SK-N-SH treated with all-trans-retinoic acid at 6 μM for 48 hours (cell line): ENCODE data around the gene BNC2.
"Not testable (repeated sequence)": the region's sequence is repeated elsewhere in the genome, so short reads cannot be mapped to it uniquely, and the experiment has no call there.

Experiments
- ATAC-seq: fragments of 200-7000 bp; cut with Tn5 transposase; 3 replicates; pipeline ENCODE4 v1.9.1; 2020; ENCODE audit warnings: mild to moderate bottlenecking, moderate library complexity
- ARNTL ChIP-seq: fragments of 450-650 bp; formaldehyde crosslinking; IDR thresholded peaks from 2 replicates; pipeline ENCODE4 v1.5.0; 2020; ENCODE audit warnings: low read depth, mild to moderate bottlenecking, moderate library complexity, borderline replicate concordance
- BACH2 ChIP-seq: fragments of 250-450 bp; sonication (Bioruptor Pico); IDR thresholded peaks from 2 replicates; pipeline ENCODE4 v1.9.0; 2021; ENCODE audit warnings: mild to moderate bottlenecking, borderline replicate concordance
- ISL1 ChIP-seq: fragments of 250-450 bp; sonication (Bioruptor Pico); IDR thresholded peaks from 2 replicates; pipeline ENCODE4 v2.1.2; 2022; ENCODE audit warnings: mild to moderate bottlenecking, moderate library complexity
- OSR1 ChIP-seq: fragments of 250-450 bp; sonication (Bioruptor Pico); IDR thresholded peaks from 2 replicates; pipeline ENCODE4 v1.8.0; 2022; ENCODE audit warnings: moderate library complexity, mild to moderate bottlenecking, inconsistent platforms
- POU6F1 ChIP-seq: fragments of 250-450 bp; sonication (Bioruptor Pico); IDR thresholded peaks from 2 replicates; pipeline ENCODE4 v1.8.0; 2021; ENCODE audit warnings: low read depth, mild to moderate bottlenecking, moderate library complexity, borderline replicate concordance
- RARB ChIP-seq: fragments of 250-450 bp; sonication (Bioruptor Pico); IDR thresholded peaks from 2 replicates; pipeline ENCODE4 v1.8.0; 2021; ENCODE audit warnings: mild to moderate bottlenecking, moderate library complexity
- SNAI2 ChIP-seq: fragments of 250-450 bp; sonication (Bioruptor Pico); IDR thresholded peaks from 2 replicates; pipeline ENCODE4 v1.5.0; 2020; ENCODE audit warnings: mild to moderate bottlenecking, moderate library complexity
- TCF4 ChIP-seq: fragments of 250-450 bp; sonication (Bioruptor Pico); IDR thresholded peaks from 2 replicates; pipeline ENCODE4 v1.8.0; 2021; ENCODE audit warnings: mild to moderate bottlenecking, moderate library complexity, borderline replicate concordance
- ZFP3 ChIP-seq: fragments of 250-450 bp; sonication (Bioruptor Pico); IDR thresholded peaks from 2 replicates; pipeline ENCODE4 v1.5.0; 2020; ENCODE audit warnings: mild to moderate bottlenecking, moderate library complexity
- ZFP30 ChIP-seq: fragments of 450-650 bp; formaldehyde crosslinking; IDR thresholded peaks from 2 replicates; pipeline ENCODE4 v1.5.0; 2022; ENCODE audit warnings: mild to moderate bottlenecking, moderate library complexity
- ZNF565 ChIP-seq: fragments of 450-650 bp; formaldehyde crosslinking; conservative IDR thresholded peaks from 2 replicates; pipeline ENCODE4 v1.5.0; 2020; ENCODE audit warnings: low read depth, mild to moderate bottlenecking, moderate library complexity
- ZNF8 ChIP-seq: fragments of 450-650 bp; formaldehyde crosslinking; IDR thresholded peaks from 2 replicates; pipeline ENCODE4 v1.5.0; 2020; ENCODE audit warnings: mild to moderate bottlenecking, moderate library complexity
- TF ChIP-seq, protein P1 (sequence below): fragments of 250-450 bp; sonication (Bioruptor Pico); IDR thresholded peaks from 2 replicates; pipeline ENCODE4 v1.5.1; 2021; ENCODE audit warnings: mild to moderate bottlenecking, moderate library complexity
- TF ChIP-seq, protein P2 (sequence below): fragments of 250-450 bp; sonication (Bioruptor Pico); IDR thresholded peaks from 2 replicates; pipeline ENCODE4 v1.5.0; 2020; ENCODE audit warnings: mild to moderate bottlenecking, moderate library complexity
- TF ChIP-seq, protein P3 (sequence below): fragments of 250-450 bp; sonication (Bioruptor Pico); IDR thresholded peaks from 2 replicates; pipeline ENCODE4 v1.5.1; 2020; ENCODE audit warnings: low read depth, mild to moderate bottlenecking, moderate library complexity

The BNC2 gene

GRCh38 chr9:16912197-16912596, 41.7 kb upstream of the BNC2 start:
- TF ChIP-seq TCF4 (no peak), RARB (CRISPR knock-in tag) (no peak), POU6F1 (CRISPR knock-in tag) (no peak), BACH2 (CRISPR knock-in tag) (no peak)
- TF ChIP-seq, protein P1, sequence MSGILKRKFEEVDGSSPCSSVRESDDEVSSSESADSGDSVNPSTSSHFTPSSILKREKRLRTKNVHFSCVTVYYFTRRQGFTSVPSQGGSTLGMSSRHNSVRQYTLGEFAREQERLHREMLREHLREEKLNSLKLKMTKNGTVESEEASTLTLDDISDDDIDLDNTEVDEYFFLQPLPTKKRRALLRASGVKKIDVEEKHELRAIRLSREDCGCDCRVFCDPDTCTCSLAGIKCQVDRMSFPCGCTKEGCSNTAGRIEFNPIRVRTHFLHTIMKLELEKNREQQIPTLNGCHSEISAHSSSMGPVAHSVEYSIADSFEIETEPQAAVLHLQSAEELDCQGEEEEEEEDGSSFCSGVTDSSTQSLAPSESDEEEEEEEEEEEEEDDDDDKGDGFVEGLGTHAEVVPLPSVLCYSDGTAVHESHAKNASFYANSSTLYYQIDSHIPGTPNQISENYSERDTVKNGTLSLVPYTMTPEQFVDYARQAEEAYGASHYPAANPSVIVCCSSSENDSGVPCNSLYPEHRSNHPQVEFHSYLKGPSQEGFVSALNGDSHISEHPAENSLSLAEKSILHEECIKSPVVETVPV (CRISPR knock-in tag), result no peak
- ATAC-seq, result no peak

GRCh38 chr9:16908206-16908605, 37.7 kb upstream of the BNC2 start:
- ATAC-seq, result not testable (repeated sequence)

DNA sequence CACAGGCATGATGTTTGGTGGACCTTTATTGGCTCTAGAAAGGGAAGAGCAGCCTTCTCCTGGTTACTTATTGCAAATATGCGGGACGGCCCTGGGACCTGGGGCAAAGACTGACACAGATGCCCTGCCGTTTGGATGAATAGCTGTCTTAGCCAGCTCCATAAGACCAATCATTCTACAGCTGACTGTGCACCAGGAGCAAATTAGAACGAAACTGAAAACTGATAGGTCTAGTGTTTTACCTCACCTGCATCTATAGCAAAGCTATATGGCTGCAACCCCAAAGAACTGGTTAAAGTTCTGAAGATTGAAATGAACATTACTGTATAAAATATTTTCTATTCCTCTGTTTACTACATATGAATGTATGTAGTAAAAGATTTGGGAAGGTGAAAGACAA, 34.2 kb upstream of the BNC2 start:
- ATAC-seq, result no peak
- TF ChIP-seq OSR1 (CRISPR knock-in tag), result no peak
- TF ChIP-seq, protein P2, sequence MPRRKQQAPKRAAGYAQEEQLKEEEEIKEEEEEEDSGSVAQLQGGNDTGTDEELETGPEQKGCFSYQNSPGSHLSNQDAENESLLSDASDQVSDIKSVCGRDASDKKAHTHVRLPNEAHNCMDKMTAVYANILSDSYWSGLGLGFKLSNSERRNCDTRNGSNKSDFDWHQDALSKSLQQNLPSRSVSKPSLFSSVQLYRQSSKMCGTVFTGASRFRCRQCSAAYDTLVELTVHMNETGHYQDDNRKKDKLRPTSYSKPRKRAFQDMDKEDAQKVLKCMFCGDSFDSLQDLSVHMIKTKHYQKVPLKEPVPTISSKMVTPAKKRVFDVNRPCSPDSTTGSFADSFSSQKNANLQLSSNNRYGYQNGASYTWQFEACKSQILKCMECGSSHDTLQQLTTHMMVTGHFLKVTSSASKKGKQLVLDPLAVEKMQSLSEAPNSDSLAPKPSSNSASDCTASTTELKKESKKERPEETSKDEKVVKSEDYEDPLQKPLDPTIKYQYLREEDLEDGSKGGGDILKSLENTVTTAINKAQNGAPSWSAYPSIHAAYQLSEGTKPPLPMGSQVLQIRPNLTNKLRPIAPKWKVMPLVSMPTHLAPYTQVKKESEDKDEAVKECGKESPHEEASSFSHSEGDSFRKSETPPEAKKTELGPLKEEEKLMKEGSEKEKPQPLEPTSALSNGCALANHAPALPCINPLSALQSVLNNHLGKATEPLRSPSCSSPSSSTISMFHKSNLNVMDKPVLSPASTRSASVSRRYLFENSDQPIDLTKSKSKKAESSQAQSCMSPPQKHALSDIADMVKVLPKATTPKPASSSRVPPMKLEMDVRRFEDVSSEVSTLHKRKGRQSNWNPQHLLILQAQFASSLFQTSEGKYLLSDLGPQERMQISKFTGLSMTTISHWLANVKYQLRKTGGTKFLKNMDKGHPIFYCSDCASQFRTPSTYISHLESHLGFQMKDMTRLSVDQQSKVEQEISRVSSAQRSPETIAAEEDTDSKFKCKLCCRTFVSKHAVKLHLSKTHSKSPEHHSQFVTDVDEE, result no peak
- TF ChIP-seq ZNF8 (CRISPR knock-in tag), result no peak
- no peak for TF ChIP-seq ZFP30 (CRISPR knock-in tag)
- TF ChIP-seq ZNF565 (CRISPR knock-in tag), result no peak
- TF ChIP-seq, protein P3, sequence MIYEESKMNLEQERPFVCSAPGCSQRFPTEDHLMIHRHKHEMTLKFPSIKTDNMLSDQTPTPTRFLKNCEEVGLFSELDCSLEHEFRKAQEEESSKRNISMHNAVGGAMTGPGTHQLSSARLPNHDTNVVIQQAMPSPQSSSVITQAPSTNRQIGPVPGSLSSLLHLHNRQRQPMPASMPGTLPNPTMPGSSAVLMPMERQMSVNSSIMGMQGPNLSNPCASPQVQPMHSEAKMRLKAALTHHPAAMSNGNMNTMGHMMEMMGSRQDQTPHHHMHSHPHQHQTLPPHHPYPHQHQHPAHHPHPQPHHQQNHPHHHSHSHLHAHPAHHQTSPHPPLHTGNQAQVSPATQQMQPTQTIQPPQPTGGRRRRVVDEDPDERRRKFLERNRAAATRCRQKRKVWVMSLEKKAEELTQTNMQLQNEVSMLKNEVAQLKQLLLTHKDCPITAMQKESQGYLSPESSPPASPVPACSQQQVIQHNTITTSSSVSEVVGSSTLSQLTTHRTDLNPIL (CRISPR knock-in tag), result no peak
- TF ChIP-seq ISL1 (CRISPR knock-in tag), result no peak
- no peak for TF ChIP-seq TCF4
- no peak for TF ChIP-seq ZFP3
- TF ChIP-seq, all 23 proteins: peak for 0

DNA sequence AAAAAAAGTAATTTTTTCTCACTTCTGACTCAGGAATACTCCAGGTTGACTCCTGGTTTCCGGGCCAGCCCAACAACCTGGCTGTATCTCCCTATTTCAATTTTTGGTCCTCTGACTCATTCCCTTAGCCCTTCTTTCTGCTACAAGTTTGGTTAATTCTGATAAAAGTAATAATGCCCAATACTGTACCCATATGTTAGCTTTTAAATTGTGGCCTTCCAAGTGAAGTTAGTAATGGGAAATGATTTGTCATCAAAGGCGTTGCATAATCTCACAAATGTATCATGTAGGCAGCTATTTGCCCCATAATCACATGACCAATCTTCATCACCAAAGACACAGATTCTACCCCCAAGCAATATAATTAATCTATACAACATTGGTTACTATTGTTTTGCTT, 31.1 kb upstream of the BNC2 start:
- TF ChIP-seq ISL1 (CRISPR knock-in tag) (no peak), TCF4 (no peak), ARNTL (CRISPR knock-in tag) (no peak), BACH2 (CRISPR knock-in tag) (no peak), ZFP3 (no peak)
- TF ChIP-seq, protein P2, result no peak
- TF ChIP-seq, all 23 proteins: peak for 0
- no peak for ATAC-seq

GRCh38 chr9:16899606-16900005, 29.1 kb upstream of the BNC2 start:
- ATAC-seq, result peak; percentile 82
- TF ChIP-seq TCF4, result no peak
- TF ChIP-seq, protein P2, result no peak
- no peak for TF ChIP-seq ARNTL (CRISPR knock-in tag)
- TF ChIP-seq BACH2 (CRISPR knock-in tag), result no peak
- TF ChIP-seq, protein P1 (CRISPR knock-in tag), result no peak
- TF ChIP-seq RARB (CRISPR knock-in tag), result no peak
- TF ChIP-seq, protein P3 (CRISPR knock-in tag), result no peak
- no peak for TF ChIP-seq SNAI2 (CRISPR knock-in tag)
